Adrenal gland (tissue), 5 donors: ENCODE data around the gene FAM228B.

Source experiments
- POLR2A ChIP-seq, 2 donors: fragments of 450-650 bp; IDR thresholded peaks; one replicate each; pipeline ENCODE4 v1.6.1; 2017; ENCODE audit warnings: antibody characterized with exemption in 2 of 2, mild to moderate bottlenecking in 2 of 2, moderate library complexity in 1 of 2
- TF ChIP-seq, protein P1 (sequence below), 6 experiments: fragments of 450-650 bp in 4 of 6; fragments of 200-600 bp in 2 of 6; sonication (generic) in 1 of 6; IDR thresholded peaks; 1 replicate in 5 of 6; 2 replicates in 1 of 6; pipeline versions ENCODE4 v1.5.1 to v1.8.0; 2016 to 2021; ENCODE audit warnings: antibody characterized with exemption in 6 of 6, mild to moderate bottlenecking in 2 of 6, moderate library complexity in 1 of 6
- donor health status: DM: no; HTN: no; CAD: no.

DNA sequence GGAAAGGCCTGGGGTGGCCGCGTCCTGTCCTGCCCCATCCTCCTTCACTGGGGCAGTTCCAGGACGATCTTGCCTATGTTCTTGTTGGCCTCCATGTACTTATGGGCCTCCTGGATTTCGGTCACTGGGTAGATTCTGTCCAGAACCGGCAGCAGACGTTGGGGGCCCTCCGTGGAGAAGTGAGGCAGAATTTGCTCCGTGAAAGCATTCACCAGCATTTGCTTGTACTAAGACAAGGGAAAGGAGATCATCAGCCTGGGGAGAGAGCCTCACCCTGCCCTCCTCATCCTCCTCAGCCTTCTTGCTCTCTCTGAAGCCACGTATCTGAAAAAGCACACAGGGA, 45.8 kb upstream of the FAM228B start:
- TF ChIP-seq, protein P1, sequence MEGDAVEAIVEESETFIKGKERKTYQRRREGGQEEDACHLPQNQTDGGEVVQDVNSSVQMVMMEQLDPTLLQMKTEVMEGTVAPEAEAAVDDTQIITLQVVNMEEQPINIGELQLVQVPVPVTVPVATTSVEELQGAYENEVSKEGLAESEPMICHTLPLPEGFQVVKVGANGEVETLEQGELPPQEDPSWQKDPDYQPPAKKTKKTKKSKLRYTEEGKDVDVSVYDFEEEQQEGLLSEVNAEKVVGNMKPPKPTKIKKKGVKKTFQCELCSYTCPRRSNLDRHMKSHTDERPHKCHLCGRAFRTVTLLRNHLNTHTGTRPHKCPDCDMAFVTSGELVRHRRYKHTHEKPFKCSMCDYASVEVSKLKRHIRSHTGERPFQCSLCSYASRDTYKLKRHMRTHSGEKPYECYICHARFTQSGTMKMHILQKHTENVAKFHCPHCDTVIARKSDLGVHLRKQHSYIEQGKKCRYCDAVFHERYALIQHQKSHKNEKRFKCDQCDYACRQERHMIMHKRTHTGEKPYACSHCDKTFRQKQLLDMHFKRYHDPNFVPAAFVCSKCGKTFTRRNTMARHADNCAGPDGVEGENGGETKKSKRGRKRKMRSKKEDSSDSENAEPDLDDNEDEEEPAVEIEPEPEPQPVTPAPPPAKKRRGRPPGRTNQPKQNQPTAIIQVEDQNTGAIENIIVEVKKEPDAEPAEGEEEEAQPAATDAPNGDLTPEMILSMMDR (IDR thresholded peaks at IDR 0.05), result no peak
- no peak for TF ChIP-seq POLR2A (IDR thresholded peaks at IDR 0.05)
